Upper lobe of left lung (tissue), 6 donors: ENCODE results near the gene ZNF490. TPM values are rescaled to one million over a fixed set of nuclear protein-coding genes. Genes with fewer than 3 reads are reported as not detected.

Experiments
- ATAC-seq, 2 donors: fragments of 200-7000 bp; cut with Tn5 transposase; one replicate each; pipeline ENCODE4 v1.9.1; 2022; ENCODE audit warnings: mild to moderate bottlenecking in 2 of 2, moderate library complexity in 2 of 2; ENCODE audit not compliant: low FRiP score in 2 of 2
- DNase-seq, 2 donors: peaks; one replicate each; pipeline ENCODE4 v3.0.0-alpha.2; 2019 to 2020
- H3K27ac ChIP-seq, 4 donors: fragments of 200-600 bp; sonication (generic); one replicate each; pipeline ENCODE4 v1.5.1; 2016 to 2019
- H3K27me3 ChIP-seq, 4 donors: fragments of 200-600 bp; sonication (generic); one replicate each; pipeline ENCODE4 v1.5.1; 2017 to 2019
- H3K36me3 ChIP-seq, 4 donors: fragments of 200-600 bp; sonication (generic); one replicate each; pipeline ENCODE4 v1.5.1; 2016 to 2019
- H3K4me1 ChIP-seq, 4 donors: fragments of 200-600 bp; sonication (generic); one replicate each; pipeline ENCODE4 v1.5.1; 2018 to 2019
- H3K4me3 ChIP-seq, 4 donors: fragments of 200-600 bp; sonication (generic); one replicate each; pipeline ENCODE4 v1.5.1; 2017 to 2019; ENCODE audit warnings: mild to moderate bottlenecking in 2 of 4, moderate library complexity in 1 of 4
- H3K9me3 ChIP-seq, 4 donors: fragments of 200-600 bp; sonication (generic); one replicate each; pipeline ENCODE4 v1.5.1; 2018 to 2019
- EP300 ChIP-seq, 4 donors: sonication (generic); formaldehyde crosslinking; IDR thresholded peaks; one replicate each; pipeline ENCODE4 v1.5.1; 2017; ENCODE audit warnings: antibody characterized with exemption in 4 of 4, control low read depth in 2 of 4
- POLR2A ChIP-seq, 4 donors: fragments of 450-650 bp; IDR thresholded peaks; one replicate each; pipeline ENCODE4 v1.5.1; 2016 to 2017; ENCODE audit warnings: antibody characterized with exemption in 4 of 4, mild to moderate bottlenecking in 2 of 4
- POLR2AphosphoS5 ChIP-seq, 2 donors: sonication (generic); formaldehyde crosslinking; IDR thresholded peaks; one replicate each; pipeline ENCODE4 v1.5.1; 2017; ENCODE audit warnings: antibody characterized with exemption in 2 of 2
- WGBS, 2 donors: methylation state at CpG; one replicate each; pipeline ENCODE4 v1.1.5; 2017 to 2018; 5-methylcytosine and 5-hydroxymethylcytosine counted together
- total RNA-seq, 6 donors: library from RNA; depleted of rRNA in 4 of 6; stranded (reverse); fragments of >200 nt in 4 of 6; gene quantifications; one replicate each; pipeline versions ENCODE4 v1.1.0 to v1.2.1, GENCODE V29; 2016 to 2021
- TF ChIP-seq, protein P1 (sequence below), 6 experiments: fragments of 450-650 bp in 4 of 6; fragments of 200-600 bp in 2 of 6; sonication (generic) in 2 of 6; IDR thresholded peaks; one replicate each; pipeline ENCODE4 v1.5.1; 2016 to 2019; ENCODE audit warnings: antibody characterized with exemption in 6 of 6
- donor health status: DM: no; HTN: no; CAD: no; lungs with moderate emphysema.
- donor health status: DM: no; HTN: yes; CAD: no; lungs with severe emphysema.

The ZNF490 gene
- total RNA-seq, 6 donors from 2014 or later: 4.3 to 11.6 (median 9.0) TPM

DNA sequence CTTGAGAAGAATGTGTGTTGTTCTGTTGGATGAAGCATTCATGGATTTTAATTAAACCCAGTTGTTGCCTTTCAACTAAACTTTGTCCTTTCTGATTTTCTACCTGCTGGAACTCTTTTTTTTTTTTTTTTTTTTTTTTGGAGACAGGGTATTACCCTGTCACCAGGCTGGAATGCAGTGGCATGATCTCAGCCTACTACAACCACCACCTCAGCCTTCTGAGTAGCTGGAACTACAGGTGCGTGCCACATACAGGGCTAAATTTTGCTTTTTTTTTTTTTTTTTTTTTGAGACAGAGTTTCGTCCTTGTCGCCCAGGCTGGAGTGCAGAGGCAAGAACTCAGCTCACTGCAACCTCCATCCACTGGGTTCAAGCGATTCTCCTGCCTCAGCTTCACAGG is 7.0 kb upstream of the ZNF490 start:
- no peak overlapping the region for H3K4me3 ChIP-seq
- H3K36me3 ChIP-seq: peaks cover 0 to 40% (median 13%) of the 10 kb centered on the region in 4 donors
- DNase-seq (no peak), ATAC-seq (no peak)
- no peaks in the 10 kb centered on the region for H3K9me3 ChIP-seq
- H3K27me3 ChIP-seq: no peaks in the 10 kb centered on the region
- no peak for TF ChIP-seq POLR2AphosphoS5 (IDR thresholded peaks at IDR 0.05)
- TF ChIP-seq POLR2A (IDR thresholded peaks at IDR 0.05): no peak
- TF ChIP-seq, protein P1, sequence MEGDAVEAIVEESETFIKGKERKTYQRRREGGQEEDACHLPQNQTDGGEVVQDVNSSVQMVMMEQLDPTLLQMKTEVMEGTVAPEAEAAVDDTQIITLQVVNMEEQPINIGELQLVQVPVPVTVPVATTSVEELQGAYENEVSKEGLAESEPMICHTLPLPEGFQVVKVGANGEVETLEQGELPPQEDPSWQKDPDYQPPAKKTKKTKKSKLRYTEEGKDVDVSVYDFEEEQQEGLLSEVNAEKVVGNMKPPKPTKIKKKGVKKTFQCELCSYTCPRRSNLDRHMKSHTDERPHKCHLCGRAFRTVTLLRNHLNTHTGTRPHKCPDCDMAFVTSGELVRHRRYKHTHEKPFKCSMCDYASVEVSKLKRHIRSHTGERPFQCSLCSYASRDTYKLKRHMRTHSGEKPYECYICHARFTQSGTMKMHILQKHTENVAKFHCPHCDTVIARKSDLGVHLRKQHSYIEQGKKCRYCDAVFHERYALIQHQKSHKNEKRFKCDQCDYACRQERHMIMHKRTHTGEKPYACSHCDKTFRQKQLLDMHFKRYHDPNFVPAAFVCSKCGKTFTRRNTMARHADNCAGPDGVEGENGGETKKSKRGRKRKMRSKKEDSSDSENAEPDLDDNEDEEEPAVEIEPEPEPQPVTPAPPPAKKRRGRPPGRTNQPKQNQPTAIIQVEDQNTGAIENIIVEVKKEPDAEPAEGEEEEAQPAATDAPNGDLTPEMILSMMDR (IDR thresholded peaks at IDR 0.05): no peak
- no peak for TF ChIP-seq EP300 (IDR thresholded peaks at IDR 0.05)
- 98 to 99% methylated on average over 4 of the region's 4 CpGs for WGBS, 2 donors
- H3K4me1 ChIP-seq: peaks cover 16 to 30% (median 27%) of the 10 kb centered on the region in 4 donors
- H3K27ac ChIP-seq: no peak overlapping the region

DNA sequence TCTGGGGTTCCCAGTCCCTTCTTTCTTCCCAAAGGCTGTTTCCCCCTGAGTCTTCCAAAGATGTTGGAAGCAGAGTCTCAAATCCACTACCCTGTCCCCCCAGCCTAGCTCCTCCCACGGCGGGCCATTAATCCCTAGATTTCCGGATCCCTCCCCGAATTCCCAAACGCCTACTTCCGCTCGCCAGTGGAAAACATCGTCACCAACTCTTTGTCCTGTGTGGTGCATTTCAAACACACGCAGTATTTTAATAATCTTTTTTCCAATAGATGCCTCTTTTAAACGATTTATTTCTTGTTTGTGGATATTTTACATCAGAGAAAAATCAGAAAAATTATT is 717 bp upstream of the ZNF490 start:
- peak overlapping the region; percentile 98 to 100 (median 100) for H3K27ac ChIP-seq
- no peaks in the 10 kb centered on the region for H3K27me3 ChIP-seq
- TF ChIP-seq, protein P1 (IDR thresholded peaks at IDR 0.05): no peak
- TF ChIP-seq POLR2AphosphoS5 (IDR thresholded peaks at IDR 0.05): peak in 1 of 2 donors; percentile 38
- H3K9me3 ChIP-seq: no peaks in the 10 kb centered on the region
- peak; percentile 82 to 88 for ATAC-seq
- DNase-seq: peak in 1 of 2 donors; percentile 61
- peaks cover 0 to 49% (median 14%) of the 10 kb centered on the region in 4 donors for H3K36me3 ChIP-seq
- peaks cover 28 to 51% (median 44%) of the 10 kb centered on the region in 4 donors for H3K4me1 ChIP-seq
- H3K4me3 ChIP-seq: peak overlapping the region; percentile 91 to 100 (median 96)
- 0 to 1% methylated on average over 10 of the region's 10 CpGs for WGBS, 2 donors

DNA sequence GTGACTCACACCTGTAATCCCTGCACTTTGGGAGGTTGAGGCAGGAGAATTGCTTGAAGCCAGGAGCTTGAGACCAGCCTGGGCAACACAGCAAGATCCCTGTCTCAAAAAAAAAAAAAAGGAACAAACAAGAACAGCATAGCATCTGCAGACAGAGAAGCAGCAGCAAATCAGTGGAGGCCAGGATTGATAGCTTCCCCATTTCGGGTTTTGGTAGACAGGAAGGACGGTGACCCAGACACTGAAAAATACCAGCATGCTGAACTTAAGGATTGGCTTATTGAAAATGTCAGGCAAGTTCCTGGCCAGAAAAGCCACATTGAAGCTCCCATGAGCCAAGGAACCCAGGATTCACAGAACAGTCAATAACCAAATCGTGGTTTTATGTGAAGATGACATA is 3.0 kb downstream of the ZNF490 start:
- Histone ChIP-seq H3K9me3 (no peaks in the 10 kb centered on the region), H3K27ac (no peak overlapping the region), H3K4me3 (no peak overlapping the region), H3K27me3 (no peaks in the 10 kb centered on the region), H3K4me1 (peaks cover 11 to 29% (median 21%) of the 10 kb centered on the region in 4 donors), H3K36me3 (peaks cover 0 to 40% (median 10%) of the 10 kb centered on the region in 4 donors)
- DNase-seq (no peak), ATAC-seq (no peak)
- WGBS, 2 donors: 77 to 85% methylated on average over 2 to 3 of the region's 3 CpGs
- TF ChIP-seq, protein P1 (IDR thresholded peaks at IDR 0.05): no peak
- TF ChIP-seq POLR2A (IDR thresholded peaks at IDR 0.05): no peak
- no peak for TF ChIP-seq POLR2AphosphoS5 (IDR thresholded peaks at IDR 0.05)
- no peak for TF ChIP-seq EP300 (IDR thresholded peaks at IDR 0.05)

DNA sequence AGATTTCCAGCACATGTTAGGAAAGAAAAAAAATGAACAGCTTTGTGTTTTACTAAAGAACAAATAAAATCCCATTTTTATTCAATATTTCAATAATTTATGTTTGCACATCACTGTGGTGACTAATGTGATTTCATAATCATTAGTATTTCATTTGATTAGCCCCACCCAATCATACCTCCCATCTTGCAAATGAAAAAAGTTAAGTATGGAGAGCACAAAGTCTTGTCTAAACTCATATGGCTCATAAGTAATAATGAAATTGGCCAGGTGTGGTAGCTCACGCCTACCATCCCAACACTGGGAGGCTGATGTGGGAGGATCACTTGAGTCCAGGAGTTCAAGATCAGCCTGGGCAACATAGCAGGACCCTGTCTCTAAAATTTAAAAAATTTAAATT is 3.8 kb downstream of the ZNF490 start:
- H3K9me3 ChIP-seq: no peaks in the 10 kb centered on the region
- H3K27ac ChIP-seq: no peak overlapping the region
- TF ChIP-seq POLR2AphosphoS5 (IDR thresholded peaks at IDR 0.05) (no peak), EP300 (IDR thresholded peaks at IDR 0.05) (no peak), POLR2A (IDR thresholded peaks at IDR 0.05) (no peak)
- TF ChIP-seq, protein P1 (IDR thresholded peaks at IDR 0.05): no peak
- H3K4me3 ChIP-seq: no peak overlapping the region
- peaks cover 0 to 41% (median 11%) of the 10 kb centered on the region in 4 donors for H3K36me3 ChIP-seq
- H3K4me1 ChIP-seq: peaks cover 8 to 21% (median 13%) of the 10 kb centered on the region in 4 donors
- ATAC-seq: no peak
- 100% methylated on average over 1 of the region's 1 CpG for WGBS, 2 donors
- DNase-seq: no peak
- no peaks in the 10 kb centered on the region for H3K27me3 ChIP-seq

DNA sequence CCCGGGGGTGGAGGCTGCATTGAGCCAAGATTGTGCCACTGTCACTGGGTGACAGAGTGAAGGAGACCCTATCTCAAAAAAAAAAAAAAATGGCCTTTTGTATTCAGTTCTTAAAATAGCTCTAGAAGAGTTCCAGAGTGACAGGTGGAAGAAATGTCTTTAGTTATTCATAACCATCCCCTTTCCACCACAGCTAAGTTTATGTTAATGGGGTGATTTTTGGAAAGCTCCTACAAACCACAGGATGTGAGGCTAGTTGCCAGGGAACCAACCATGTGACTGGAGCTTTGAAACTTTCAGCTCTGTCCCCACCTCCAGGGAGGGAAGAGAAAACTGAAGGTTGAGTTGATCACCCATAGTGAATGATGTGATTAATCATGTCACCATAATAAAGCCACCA is 6.9 kb downstream of the ZNF490 start:
- Histone ChIP-seq H3K27ac (no peak overlapping the region), H3K4me1 (no peaks in the 10 kb centered on the region), H3K9me3 (no peaks in the 10 kb centered on the region), H3K36me3 (peaks cover 0 to 44% (median 15%) of the 10 kb centered on the region in 4 donors), H3K4me3 (no peak overlapping the region), H3K27me3 (no peaks in the 10 kb centered on the region)
- 88 to 100% methylated on average over 1 of the region's 1 CpG for WGBS, 2 donors
- no peak for ATAC-seq
- TF ChIP-seq POLR2AphosphoS5 (IDR thresholded peaks at IDR 0.05) (no peak), POLR2A (IDR thresholded peaks at IDR 0.05) (no peak), EP300 (IDR thresholded peaks at IDR 0.05) (no peak)
- TF ChIP-seq, protein P1 (IDR thresholded peaks at IDR 0.05): no peak
- no peak for DNase-seq
